ENCODE results near the gene CATSPERD. TPM values are rescaled to one million over a fixed set of nuclear protein-coding genes. Genes with fewer than 3 reads are reported as not detected.
A peak's percentile ranks its signal among the peaks of the same experiment; 100 is the strongest.
"Not testable (repeated sequence)": the region's sequence is repeated elsewhere in the genome, so short reads cannot be mapped to it uniquely, and the experiment has no call there.

Gene CATSPERD
- total RNA-seq, 1 donor from 2014 or later: 0.41 TPM

DNA sequence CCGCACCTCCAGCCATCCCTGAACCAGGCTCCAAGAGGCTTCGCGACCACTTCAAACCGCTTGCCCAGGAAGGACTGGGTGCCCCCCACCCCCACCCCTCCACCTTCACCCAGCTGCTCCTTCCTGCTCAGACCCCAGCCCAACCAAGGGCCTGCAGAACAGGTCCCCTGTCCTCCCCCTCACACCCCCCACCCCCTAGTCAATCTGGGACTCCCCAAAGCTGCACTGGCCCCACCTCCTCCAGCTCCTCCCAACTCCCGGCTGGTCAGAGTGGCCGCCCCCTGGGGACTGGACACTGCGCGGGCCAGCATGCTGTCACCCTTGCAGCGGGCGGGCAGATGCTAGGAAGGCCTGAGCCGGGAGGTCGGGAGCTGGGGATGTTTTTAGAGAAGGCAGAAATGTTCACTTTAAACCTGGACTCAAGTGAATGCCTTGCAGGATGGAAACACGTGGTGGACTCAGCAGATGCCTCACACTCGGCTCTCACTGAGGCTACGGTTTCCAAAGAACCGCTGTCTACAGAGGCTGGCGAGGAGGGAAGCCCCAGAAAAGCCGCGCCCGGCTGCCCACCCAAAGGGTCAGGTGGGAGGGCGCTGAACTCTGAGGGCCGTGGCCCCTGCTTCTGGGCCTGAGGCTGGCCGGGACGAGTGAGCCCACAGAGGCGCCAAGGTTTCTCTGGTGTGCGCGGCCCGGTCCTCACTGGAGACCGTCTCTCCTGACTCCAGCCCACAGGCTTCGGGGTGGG lies 22.4 kb upstream of the CATSPERD start:
- FAIRE-seq (no peak), DNase-seq (ENCODE audit: low spot score in 2 of 2) (no peak)

GRCh38 chr19:5698635-5699422 lies 21.6 kb upstream of the CATSPERD start:
- no peak for DNase-seq (ENCODE audit: low spot score in 2 of 2)
- no peak for FAIRE-seq

GRCh38 chr19:5700455-5701092 lies 19.9 kb upstream of the CATSPERD start:
- no peak for DNase-seq (ENCODE audit: low spot score in 2 of 2)
- no peak for FAIRE-seq

DNA sequence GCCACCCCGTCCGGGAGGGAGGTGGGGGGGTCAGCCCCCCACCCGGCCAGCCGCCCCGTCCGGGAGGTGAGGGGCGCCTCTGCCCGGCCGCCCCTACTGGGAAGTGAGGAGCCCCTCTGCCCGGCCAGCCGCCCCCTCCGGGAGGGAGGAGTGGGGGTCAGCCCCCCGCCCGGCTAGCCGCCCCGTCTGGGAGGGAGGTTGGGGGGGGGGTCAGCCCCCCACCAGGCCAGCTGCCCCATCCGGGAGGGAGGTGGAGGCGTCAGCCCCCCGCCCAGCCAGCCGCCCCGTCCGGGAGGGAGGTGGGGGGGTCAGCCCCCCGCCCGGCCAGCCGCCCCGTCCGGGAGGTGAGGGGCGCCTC lies 18.4 kb upstream of the CATSPERD start:
- DNase-seq (ENCODE audit: low spot score in 2 of 2); FAIRE-seq: not testable (repeated sequence)

DNA sequence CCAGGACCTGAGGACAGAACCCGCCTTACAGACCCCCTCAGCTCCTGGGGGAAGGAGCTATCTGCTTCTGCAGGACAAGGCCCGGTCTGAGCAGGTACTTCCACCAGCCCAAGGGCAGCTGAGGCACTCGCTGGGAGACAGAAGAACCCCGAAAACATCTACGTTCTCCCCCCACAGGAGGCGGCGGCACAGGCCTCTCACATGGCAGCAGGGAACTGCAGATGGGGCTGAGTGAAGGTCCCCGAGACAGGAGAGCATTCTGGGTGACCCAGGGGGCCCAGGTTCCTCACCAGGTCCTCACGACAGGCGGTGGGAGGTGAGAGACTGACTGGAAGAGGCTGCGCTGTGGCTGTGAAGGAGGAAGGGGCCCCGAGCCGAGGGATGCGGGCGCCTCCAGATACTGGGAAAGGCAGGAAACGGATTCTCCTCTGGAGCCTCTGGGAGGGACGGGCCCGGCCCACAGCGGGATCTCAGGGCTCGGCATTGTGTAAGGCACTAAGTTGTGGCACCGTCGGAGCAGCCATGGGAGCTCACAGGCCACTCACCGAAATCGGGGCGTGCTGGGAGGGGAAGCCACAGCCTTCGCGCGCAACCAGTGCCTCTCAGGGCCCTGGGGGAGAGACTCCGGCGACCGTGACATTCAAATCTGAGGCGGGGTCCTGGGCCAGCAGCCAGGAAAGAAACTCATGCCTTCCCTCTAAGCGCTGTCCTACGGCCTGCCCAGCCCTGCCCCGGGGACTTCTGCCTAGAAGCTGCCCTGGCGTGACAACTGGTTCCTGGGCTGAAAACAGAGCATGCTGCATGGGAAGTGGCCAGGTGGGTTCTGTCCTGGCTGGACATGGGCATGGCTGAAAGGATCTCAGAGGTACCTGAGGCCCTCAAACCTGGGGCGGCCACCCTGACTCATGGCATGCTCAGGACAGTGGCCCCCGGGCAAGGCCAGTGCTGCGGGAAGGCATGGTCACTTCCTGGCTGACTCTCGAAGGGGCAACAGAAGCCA lies 16.3 kb upstream of the CATSPERD start:
- DNase-seq (ENCODE audit: low spot score in 2 of 2) (no peak), FAIRE-seq (no peak)

DNA sequence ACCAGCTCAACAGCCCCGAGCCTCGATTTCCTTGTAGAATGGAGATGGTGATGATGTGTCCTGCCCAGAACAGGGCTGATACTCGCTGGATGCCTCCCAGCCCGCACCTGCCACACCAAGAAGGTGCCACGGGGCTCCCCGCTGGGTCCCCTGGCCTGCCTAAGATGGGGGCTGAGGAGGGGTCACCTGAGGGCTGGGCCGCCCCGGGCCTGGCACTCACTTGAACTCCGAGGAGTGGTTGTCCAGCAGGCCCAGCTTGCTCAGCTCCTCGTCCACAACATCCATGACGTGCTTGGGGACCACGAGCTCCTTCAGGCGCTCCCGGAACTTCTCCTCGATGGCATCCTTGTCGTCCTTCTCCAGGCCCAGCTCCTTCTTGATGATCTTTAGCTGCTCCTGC lies 14.9 kb upstream of the CATSPERD start:
- FAIRE-seq: no peak
- DNase-seq (ENCODE audit: low spot score in 2 of 2): no peak

- FAIRE-seq: no peak
- DNase-seq (ENCODE audit: low spot score in 2 of 2): no peak
Measured at GRCh38 chr19:5706876-5707573, 13.4 kb upstream of the CATSPERD start.

DNA sequence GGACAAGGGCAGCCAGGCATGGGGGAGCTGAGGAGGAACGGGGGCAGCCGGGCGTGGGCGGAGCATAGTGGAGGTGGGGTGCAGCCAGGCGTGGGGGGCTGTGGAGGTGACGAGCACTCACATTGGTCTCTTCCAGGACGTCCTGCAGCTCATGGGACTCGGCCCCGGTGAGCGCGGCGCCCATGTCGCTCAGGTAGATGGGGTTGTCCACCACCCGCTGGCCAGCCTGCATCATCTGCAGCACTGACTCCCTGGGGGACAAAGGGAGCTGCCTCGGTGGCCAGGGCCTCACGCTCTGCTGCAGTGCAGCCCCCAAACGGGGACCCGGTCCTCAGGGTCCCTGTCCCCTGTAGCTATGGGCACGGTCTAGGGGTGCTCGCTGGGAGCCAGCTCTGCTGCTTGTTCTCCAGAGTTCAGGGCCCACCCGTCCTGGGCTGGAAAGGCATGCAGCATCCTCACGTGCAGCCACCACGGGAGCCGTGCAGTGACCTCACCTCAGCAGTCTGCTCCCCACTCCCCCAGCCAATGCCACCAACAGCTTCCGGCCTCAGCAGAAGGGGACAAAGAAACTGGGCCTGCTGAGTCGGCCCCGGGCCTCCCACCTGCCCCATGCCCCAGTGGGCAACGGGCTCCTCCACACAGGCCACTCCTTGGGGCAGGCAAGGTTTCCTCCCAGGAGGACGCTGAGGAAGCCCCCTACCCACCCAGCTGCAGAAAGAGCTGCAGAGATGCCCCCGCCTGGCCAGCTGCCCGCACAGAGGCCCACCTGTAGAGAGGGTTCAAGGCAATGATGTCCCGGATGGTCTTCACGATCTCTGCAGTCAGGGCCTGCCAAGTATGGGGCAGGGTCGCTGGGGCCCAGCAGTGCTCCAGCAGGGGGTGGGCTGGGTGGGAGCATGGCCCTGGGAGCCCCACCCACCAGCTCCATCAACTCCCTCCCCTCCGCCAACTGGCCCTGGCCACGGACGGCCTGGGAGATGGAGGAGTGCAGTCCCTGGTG lies 12.6 kb upstream of the CATSPERD start:
- FAIRE-seq (no peak), DNase-seq (ENCODE audit: low spot score in 2 of 2) (no peak)

DNA sequence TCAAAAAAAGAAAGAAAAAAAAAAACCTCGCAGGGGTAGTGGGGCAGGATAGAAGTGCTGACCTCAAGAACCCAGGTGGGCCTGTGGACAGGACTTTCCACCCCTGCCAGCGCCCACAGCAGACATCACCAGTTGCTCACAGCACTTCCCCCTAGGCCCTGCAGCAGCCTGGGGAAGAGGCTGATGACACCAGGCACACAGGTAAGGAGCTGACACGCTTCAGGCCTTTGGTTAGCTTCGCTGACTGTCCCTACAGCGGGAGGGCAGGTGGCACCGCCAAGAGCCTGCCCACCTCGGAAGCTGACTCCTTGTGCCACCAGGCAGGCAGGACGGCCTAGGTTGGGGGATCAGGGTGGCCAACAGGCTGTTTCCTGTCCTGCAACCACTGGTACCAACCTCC lies 9.4 kb upstream of the CATSPERD start:
- no peak for FAIRE-seq
- DNase-seq (ENCODE audit: low spot score in 2 of 2): no peak

GRCh38 chr19:5711713-5712161 lies 8.7 kb upstream of the CATSPERD start:
- DNase-seq (ENCODE audit: low spot score in 2 of 2) (peak in 1 of 2 donors; percentile 10), FAIRE-seq (no peak)

- FAIRE-seq (no peak), DNase-seq (ENCODE audit: low spot score in 2 of 2) (no peak)
Measured at GRCh38 chr19:5713228-5713627, 7.2 kb upstream of the CATSPERD start.

- DNase-seq (ENCODE audit: low spot score in 2 of 2): no peak
- FAIRE-seq: no peak
Measured at GRCh38 chr19:5714816-5715215, 5.6 kb upstream of the CATSPERD start.

GRCh38 chr19:5717215-5717935 lies 3.1 kb upstream of the CATSPERD start:
- FAIRE-seq: no peak
- DNase-seq (ENCODE audit: low spot score in 2 of 2): no peak

- FAIRE-seq (no peak), DNase-seq (ENCODE audit: low spot score in 2 of 2) (no peak)
Measured at GRCh38 chr19:5718037-5718578, 2.3 kb upstream of the CATSPERD start.

- DNase-seq (ENCODE audit: low spot score in 2 of 2): peak in 1 of 2 donors; percentile 9
- FAIRE-seq: no peak
Measured at GRCh38 chr19:5718579-5719273, 1.7 kb upstream of the CATSPERD start.

GRCh38 chr19:5719274-5719960 lies 1.0 kb upstream of the CATSPERD start:
- FAIRE-seq: no peak
- no peak for DNase-seq (ENCODE audit: low spot score in 2 of 2)

All from frontal cortex (tissue), 4 donors.